Aorta (tissue), 5 donors: ENCODE data around the gene AIFM3. TPM values are rescaled to one million over a fixed set of nuclear protein-coding genes. Genes with fewer than 3 reads are reported as not detected.

Experiments
- ATAC-seq: fragments of 200-7000 bp; cut with Tn5 transposase; one replicate; pipeline ENCODE4 v1.9.1; 2022; ENCODE audit warnings: moderate library complexity; ENCODE audit not compliant: low FRiP score
- DNase-seq, 2 donors: peaks; one replicate each; pipeline ENCODE4 v3.0.0-alpha.2; 2020
- H3K27ac ChIP-seq, 2 donors: one replicate each; pipeline ENCODE4 v1.5.1; 2013; ENCODE audit warnings: low read length in 2 of 2, mild to moderate bottlenecking in 2 of 2, moderate library complexity in 2 of 2, control low read depth in 1 of 2, inconsistent platforms in 1 of 2, low read depth in 1 of 2
- H3K27me3 ChIP-seq, 2 donors: one replicate each; pipeline ENCODE4 v1.6.1; 2013; ENCODE audit warnings: control low read depth in 1 of 2, low read length in 1 of 2, mild to moderate bottlenecking in 1 of 2, moderate library complexity in 1 of 2; ENCODE audit not compliant: insufficient read depth in 2 of 2, control insufficient read depth in 1 of 2
- H3K36me3 ChIP-seq, 2 donors: one replicate each; pipeline ENCODE4 v1.6.1; 2013; ENCODE audit warnings: control low read depth in 1 of 2, low read length in 1 of 2, mild to moderate bottlenecking in 1 of 2; ENCODE audit not compliant: insufficient read depth in 2 of 2, control insufficient read depth in 1 of 2
- H3K4me1 ChIP-seq, 2 donors: one replicate each; pipeline ENCODE4 v1.6.1; 2013; ENCODE audit warnings: low read length in 2 of 2, control low read depth in 1 of 2, mild to moderate bottlenecking in 1 of 2, moderate library complexity in 1 of 2; ENCODE audit not compliant: insufficient read depth in 2 of 2, control insufficient read depth in 1 of 2
- H3K4me3 ChIP-seq, 2 donors: one replicate each; pipeline ENCODE4 v1.5.1; 2013; ENCODE audit warnings: low read length in 2 of 2, control low read depth in 1 of 2, mild to moderate bottlenecking in 1 of 2
- H3K9me3 ChIP-seq: one replicate; pipeline ENCODE4 v1.6.1; 2013; ENCODE audit warnings: mild to moderate bottlenecking, low read length; ENCODE audit not compliant: control insufficient read depth
- WGBS, 2 donors: extraction: QIAGEN DNeasy Blood & Tissue Kit; methylation state at CpG; one replicate each; pipeline ENCODE4 v1.1.7; 2013; 5-methylcytosine and 5-hydroxymethylcytosine counted together
- intact Hi-C, 2 donors: fragments of 100-400 bp; cut with DNase I; formaldehyde crosslinking; loops; one replicate each; pipeline versions ENCODE4 v1.14.2 to v1.15.0; 2022
- polyA plus RNA-seq, 2 donors: library from polyadenylated mRNA; stranded (reverse); fragments of 200-250 nt; gene quantifications; one replicate each; pipeline ENCODE4 v1.2.3, GENCODE V29; 2013
- total RNA-seq, 2 donors: library from RNA; stranded (reverse); fragmentation: NEBNext Ultra II Directional; extraction: Animal tissue kit (Norgen Biotek cat#: 25700); gene quantifications; one replicate each; pipeline ENCODE4 v1.2.1, GENCODE V29; 2021
- donor health status: healthy with polysubstance abuse.
- donor health status: Bipolar disorder and iron deficiency.
- donor health status: DM: no; HTN: no; CAD: no.
- donor health status: DM: no; HTN: no; CAD: no.
- donor health status: DM: yes; HTN: yes; CAD: no.

AIFM3 gene
- total and polyA plus RNA-seq, 4 donors, result 1.0 to 3.8 (median 1.8) TPM

DNA sequence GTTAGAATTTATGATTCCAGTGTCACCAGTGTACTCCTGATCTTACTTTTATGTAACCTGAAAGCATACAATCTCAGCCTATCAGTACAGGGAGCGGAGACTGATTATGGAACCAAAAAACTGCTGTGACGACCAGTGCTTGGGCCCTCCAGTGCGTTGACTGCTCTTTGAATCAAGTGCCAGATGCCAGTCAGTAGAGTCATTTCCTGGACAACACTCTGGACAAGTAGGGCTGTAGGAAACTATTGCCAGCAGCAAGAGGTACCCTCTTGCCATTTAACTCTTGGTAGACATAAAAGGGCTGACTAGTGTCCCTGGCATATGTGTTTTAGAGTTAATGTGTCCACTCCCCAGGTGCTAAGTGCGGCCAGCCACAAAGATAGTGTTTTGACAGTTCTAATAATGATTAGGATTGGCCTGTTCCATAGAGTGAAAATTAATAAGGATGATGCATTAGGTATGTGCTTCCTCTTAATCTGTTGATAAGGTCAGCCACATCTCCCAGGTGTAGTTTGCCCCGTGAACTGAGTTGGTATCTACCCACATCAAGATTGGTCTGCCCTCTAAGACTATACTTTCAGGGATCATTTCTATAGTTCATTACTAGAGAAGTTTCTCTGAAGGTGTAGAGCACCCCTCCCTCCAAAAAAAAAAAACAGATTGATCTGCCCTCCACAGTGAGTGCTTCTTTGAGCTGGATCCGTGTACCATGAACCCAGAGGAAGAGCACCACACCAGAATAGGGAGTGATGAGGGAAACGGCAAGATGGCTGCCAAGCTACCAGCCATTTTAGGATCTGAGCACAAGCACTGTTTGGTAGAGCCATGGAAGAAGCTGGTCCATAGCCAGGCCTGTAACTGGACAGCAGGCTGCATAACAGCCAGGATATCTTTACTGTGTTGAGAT lies 20.7 kb upstream of the AIFM3 start:
- peaks cover 0 to 5% of the 10 kb centered on the region in 2 donors for H3K36me3 ChIP-seq
- no peak for ATAC-seq
- WGBS, 2 donors, result 51 to 54% methylated on average over 7 of the region's 7 CpGs
- intact Hi-C loops, result no loop called here
- no peak overlapping the region for H3K27ac ChIP-seq
- DNase-seq, result peak in 1 of 2 donors; percentile 34
- H3K4me3 ChIP-seq, result no peak overlapping the region
- H3K27me3 ChIP-seq, result no peaks in the 10 kb centered on the region
- H3K9me3 ChIP-seq, result no peaks in the 10 kb centered on the region
- H3K4me1 ChIP-seq, result peaks cover 0 to 3% of the 10 kb centered on the region in 2 donors

DNA sequence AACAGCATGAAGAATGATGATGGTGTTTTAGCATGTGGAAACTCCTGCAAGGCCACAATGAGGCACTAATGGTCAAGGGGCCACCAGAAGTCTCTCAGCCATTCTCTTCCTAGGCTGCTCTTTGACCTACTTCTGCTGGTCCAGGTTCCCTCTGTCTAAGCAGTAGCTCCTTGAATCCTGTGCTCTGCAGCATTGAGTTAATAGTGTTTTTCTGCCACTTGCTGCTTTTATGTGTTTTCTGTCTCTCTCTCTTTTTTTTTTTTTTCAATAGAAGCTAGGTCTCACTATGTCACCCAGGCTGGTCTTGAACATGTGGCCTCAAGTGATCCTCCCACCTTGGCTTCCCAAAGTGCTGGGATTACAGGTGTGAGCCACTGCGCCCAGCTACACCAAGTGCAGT lies 20.1 kb upstream of the AIFM3 start:
- ATAC-seq, result no peak
- H3K27me3 ChIP-seq, result no peaks in the 10 kb centered on the region

DNA sequence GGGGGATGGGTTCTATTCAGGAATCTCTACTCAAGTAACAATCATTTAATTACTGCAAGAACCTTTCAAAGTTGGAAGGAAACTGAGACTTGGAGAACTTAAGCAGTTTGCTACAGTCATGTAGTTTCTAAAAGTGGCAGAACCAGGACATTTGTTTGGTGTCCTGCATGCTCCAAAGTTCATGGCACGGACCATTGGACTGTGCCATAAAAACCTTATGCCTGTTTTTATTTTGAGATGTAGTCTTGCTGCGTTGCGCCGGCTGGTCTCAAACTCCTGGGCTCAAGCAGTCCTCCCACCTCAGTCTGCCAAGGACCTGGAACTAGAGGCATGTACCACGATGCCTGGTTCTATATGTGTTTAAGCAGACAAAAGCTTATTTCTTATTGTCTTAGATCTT lies 18.6 kb upstream of the AIFM3 start:
- no peaks in the 10 kb centered on the region for H3K27me3 ChIP-seq
- no peak overlapping the region for H3K27ac ChIP-seq
- peaks cover 0 to 5% of the 10 kb centered on the region in 2 donors for H3K36me3 ChIP-seq
- intact Hi-C loops, result no loop called here
- DNase-seq (no peak), ATAC-seq (no peak)
- H3K4me3 ChIP-seq, result no peak overlapping the region
- WGBS, 2 donors, result 88 to 89% methylated on average over 5 of the region's 5 CpGs
- no peaks in the 10 kb centered on the region for H3K9me3 ChIP-seq
- peaks cover 0 to 3% of the 10 kb centered on the region in 2 donors for H3K4me1 ChIP-seq

More for the DNA sequence above, 20.1 kb upstream of the AIFM3 start:
- H3K9me3 ChIP-seq, result no peaks in the 10 kb centered on the region
- H3K4me1 ChIP-seq, result peaks cover 0 to 3% of the 10 kb centered on the region in 2 donors
- intact Hi-C loops, result no loop called here
- H3K4me3 ChIP-seq, result no peak overlapping the region
- peaks cover 0 to 5% of the 10 kb centered on the region in 2 donors for H3K36me3 ChIP-seq
- WGBS, 2 donors, result 98 to 100% methylated on average over 1 of the region's 1 CpG
- no peak for DNase-seq
- H3K27ac ChIP-seq, result no peak overlapping the region

DNA sequence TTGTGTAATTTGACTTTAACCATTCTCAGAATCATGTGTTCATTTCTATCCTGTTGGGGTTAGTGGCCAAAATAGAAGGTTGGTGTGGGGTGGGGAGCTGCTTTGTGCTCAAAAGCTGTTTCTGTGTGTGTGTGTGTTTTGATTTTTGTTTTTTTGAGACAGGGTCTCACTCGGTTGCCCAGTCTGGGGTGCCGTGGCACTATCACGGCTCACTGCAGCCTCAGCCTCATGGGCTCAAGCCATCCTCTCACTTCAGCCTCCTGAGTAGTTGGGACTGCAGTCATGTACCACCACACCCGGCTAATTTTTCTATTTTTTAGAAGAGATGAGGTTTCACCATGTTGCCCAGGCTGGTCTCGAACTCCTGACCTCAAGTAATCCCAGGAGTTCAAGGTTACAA lies 18.1 kb upstream of the AIFM3 start:
- H3K36me3 ChIP-seq, result peaks cover 0 to 5% of the 10 kb centered on the region in 2 donors
- intact Hi-C loops, result no loop called here
- DNase-seq (peak in 1 of 2 donors; percentile 14), ATAC-seq (no peak)
- WGBS, 2 donors, result 85 to 89% methylated on average over 5 of the region's 5 CpGs
- no peaks in the 10 kb centered on the region for H3K9me3 ChIP-seq
- no peaks in the 10 kb centered on the region for H3K27me3 ChIP-seq
- H3K27ac ChIP-seq, result no peak overlapping the region
- peaks cover 0 to 3% of the 10 kb centered on the region in 2 donors for H3K4me1 ChIP-seq
- no peak overlapping the region for H3K4me3 ChIP-seq

DNA sequence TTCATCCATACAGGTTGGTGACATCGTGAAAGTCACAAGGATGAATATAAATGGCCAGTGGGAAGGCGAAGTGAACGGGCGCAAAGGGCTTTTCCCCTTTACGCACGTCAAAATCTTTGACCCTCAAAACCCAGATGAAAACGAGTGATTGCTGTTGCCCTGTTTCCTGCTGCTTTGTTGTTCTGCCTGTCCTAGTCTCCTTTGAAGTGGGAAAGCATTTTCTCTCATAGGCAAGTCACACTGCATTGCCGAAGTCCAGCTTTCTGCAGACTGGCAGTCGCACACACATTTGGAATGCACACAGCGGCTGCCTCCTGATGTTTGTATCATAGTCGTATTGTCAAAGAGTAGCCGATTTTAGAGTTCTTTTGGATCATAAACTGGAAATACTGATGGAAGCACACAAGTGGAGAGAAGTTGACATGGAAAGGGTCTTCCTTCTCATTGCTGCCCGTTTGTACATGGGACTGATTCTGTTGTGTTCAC lies 17.3 kb upstream of the AIFM3 start:
- Histone ChIP-seq H3K27ac (no peak overlapping the region), H3K4me1 (peaks cover 0 to 3% of the 10 kb centered on the region in 2 donors), H3K4me3 (no peak overlapping the region), H3K36me3 (peaks cover 0 to 5% of the 10 kb centered on the region in 2 donors), H3K27me3 (no peaks in the 10 kb centered on the region), H3K9me3 (no peaks in the 10 kb centered on the region)
- ATAC-seq (no peak), DNase-seq (peak in 1 of 2 donors; percentile 19)
- intact Hi-C loops, result no loop called here
- 82 to 87% methylated on average over 13 of the region's 13 CpGs for WGBS, 2 donors

DNA sequence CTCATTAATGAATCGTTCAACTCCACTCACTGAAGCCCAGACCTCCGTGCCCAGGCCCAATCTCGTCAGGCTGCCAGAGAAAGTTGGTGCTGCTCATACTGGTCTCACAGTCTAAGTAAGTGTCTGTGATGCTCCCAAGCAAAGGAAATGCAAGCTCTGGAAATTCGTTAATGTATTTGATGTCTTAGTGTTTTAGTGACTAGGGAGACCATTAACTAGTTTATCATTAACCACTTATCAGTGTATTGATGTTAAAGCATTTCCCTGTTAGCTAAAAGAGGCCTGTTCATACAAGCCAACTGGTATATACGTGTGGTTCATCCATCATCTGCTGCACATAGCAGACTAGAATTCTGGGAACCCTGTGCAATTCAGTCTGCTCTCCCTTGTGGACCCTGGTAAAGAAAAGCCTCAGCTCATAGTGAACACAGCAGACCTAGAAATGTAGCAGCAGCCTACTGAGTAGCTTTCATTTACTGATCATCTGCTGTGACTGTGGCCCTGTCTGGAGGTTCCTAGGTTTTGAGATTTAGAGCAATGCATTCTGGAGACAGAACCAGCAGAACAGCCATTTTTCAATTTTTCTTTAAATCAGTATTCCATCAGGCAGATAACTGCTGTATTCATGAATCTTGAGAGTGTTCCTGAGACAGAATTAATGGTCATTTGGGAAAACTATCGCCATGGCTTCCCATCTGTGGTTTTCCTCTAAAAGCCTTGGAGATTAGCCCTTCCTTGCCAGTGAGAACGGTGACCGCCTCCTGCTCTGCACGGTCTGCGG lies 15.7 kb upstream of the AIFM3 start:
- Histone ChIP-seq H3K9me3 (no peaks in the 10 kb centered on the region), H3K27me3 (no peaks in the 10 kb centered on the region), H3K36me3 (peaks cover 0 to 5% of the 10 kb centered on the region in 2 donors), H3K27ac (no peak overlapping the region), H3K4me1 (no peaks in the 10 kb centered on the region), H3K4me3 (no peak overlapping the region)
- ATAC-seq, result no peak
- 79 to 82% methylated on average over 10 of the region's 10 CpGs for WGBS, 2 donors
- DNase-seq, result no peak
- intact Hi-C loops, result no loop called here

DNA sequence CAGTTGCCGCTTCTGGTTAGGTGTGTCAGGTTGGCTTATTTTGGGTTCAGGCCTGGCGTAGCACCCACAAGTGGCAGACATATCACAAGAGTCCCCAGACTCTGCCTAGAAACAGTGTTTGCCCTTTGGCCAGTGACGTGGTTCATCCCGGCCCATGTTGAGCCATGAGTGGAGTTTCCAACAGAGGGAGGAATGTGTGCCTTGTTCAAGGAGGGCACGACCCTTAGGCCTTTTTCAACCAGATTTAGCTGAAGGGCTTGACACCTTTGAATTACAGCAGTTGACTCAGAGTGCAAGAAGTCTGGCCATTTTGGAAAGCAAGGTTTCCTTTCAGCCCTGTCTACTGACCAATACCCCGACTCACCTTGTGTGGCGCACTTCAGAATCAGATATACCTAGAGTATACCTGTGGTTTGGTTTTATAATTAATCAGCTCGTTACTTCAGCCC lies 15.1 kb upstream of the AIFM3 start:
- intact Hi-C loops, result no loop called here
- no peak overlapping the region for H3K4me3 ChIP-seq
- no peaks in the 10 kb centered on the region for H3K4me1 ChIP-seq
- peaks cover 0 to 5% of the 10 kb centered on the region in 2 donors for H3K36me3 ChIP-seq
- 82 to 85% methylated on average over 8 of the region's 8 CpGs for WGBS, 2 donors
- H3K27me3 ChIP-seq, result no peaks in the 10 kb centered on the region
- no peak for ATAC-seq
- H3K9me3 ChIP-seq, result no peaks in the 10 kb centered on the region
- no peak overlapping the region for H3K27ac ChIP-seq
- DNase-seq, result peak in 1 of 2 donors; percentile 42

DNA sequence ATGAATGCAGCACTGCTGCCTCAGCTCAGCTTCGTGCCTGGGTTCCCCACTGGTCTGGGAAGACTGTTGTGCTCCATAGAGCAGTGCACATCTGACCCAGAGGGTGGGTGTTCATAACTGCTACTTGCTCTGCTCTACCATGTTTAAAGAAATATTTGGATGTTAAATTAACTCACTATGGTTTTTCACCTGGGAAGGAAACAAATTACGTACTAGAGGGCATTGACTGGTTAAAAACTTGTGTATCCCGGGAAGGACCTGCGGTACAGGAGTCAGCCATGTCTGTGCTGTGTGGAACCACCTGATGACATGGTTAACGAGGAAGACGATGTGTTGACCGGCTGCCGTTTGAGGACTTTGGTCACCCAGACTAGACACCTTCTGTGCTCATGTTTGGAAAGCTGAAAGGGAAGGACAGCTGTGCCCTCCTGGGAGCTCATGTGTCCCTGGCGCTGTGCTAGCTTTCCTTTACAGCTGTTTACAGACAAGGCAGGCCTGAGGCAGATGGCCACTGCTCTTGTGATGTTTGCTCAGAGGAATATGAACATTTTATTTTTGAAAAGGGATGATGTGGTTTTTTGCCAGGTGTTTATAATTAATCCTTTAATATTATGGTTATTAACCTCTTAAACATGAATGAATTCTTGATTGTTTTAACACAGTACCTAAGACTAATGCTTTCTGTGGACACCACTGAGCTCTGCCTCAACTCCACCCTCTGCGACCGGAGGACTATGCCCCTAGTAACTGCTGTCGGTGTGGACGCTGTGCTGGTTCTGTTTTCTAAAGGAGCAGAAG lies 14.3 kb upstream of the AIFM3 start:
- Histone ChIP-seq H3K36me3 (peaks cover 0 to 5% of the 10 kb centered on the region in 2 donors), H3K27me3 (no peaks in the 10 kb centered on the region), H3K4me3 (no peak overlapping the region), H3K27ac (no peak overlapping the region), H3K4me1 (no peaks in the 10 kb centered on the region), H3K9me3 (no peaks in the 10 kb centered on the region)
- peak in 1 of 2 donors; percentile 41 for DNase-seq
- 82 to 84% methylated on average over 13 of the region's 13 CpGs for WGBS, 2 donors
- ATAC-seq, result no peak
- intact Hi-C loops, result no loop called here
